Activated naive CD4-positive, alpha-beta T cell treated with anti-CD3 and anti-CD28 coated beads, Interleukin-2, amount 50 U/mL, for 16 hours (primary cell): Measurements from ENCODE around the gene EPN2.
"Not testable (repeated sequence)": the region's sequence is repeated elsewhere in the genome, so short reads cannot be mapped to it uniquely, and the experiment has no call there.

Experiments used
- DNase-seq: peaks from one replicate; pipeline ENCODE4 v3.0.0-alpha.2; 2020

EPN2 gene

DNA sequence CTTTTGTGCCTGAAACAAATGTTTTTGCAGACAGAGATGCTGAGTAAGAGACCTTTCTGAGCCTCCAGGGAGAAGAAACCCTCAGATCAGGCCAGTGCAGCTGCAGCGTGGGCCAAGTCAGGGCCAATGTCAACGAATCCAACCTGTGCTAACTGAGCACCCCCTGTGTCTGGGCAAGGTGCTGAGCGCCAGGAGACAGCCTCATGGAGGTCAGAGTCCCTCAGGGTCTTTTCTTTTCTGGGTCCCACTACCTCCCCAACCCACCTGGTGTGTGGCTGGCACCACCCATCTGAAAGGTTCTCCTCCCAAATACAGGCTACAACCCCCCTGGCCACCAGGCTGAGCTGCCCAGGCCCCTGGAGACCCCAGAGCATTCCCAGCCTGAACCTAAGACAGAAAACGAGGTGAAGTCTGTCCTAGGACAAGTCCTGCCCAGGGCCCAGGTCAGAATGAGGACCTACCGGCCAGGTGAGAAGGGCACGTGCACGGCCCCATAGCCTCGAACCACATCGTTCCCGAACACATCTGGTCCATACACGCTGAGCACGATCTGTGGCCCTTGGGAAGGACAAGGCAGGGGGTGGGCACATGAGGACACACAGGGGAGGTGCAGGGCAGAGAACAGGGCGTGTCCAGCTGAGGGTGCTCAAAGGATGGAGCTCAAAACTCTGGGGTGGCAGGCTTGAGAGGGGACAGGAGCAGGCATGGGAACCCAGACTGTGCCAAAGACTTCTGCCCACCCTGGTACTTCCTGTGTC lies 110.3 kb downstream of the EPN2 start:
- no peak for DNase-seq

DNA sequence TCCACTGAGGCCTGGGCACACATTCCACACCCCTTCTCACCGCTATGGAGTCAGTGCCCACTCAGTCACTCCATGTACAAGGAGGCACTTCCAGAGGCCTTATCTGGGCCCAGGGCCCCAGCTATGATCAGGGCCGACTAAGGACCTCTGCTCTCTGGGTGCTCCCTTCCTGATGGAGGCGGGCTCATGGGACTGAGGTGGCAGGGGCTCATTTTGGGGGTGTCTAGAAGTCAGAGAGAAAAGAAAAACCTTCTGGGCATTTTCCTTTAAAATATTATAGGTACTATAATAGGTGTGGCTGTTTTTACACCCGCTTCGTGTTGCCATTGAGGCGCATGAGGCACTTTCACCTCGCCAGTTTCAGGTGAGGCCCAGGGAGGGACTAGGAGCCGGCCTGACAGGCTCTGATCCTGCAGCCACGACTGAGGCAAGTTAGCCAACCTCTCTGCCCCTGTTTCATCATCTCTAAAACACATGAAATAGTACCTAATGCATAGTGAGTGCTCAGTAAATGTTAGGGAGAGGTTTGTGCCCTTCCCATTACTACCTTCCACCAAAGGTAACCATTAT lies 111.0 kb downstream of the EPN2 start:
- DNase-seq = no peak

DNA sequence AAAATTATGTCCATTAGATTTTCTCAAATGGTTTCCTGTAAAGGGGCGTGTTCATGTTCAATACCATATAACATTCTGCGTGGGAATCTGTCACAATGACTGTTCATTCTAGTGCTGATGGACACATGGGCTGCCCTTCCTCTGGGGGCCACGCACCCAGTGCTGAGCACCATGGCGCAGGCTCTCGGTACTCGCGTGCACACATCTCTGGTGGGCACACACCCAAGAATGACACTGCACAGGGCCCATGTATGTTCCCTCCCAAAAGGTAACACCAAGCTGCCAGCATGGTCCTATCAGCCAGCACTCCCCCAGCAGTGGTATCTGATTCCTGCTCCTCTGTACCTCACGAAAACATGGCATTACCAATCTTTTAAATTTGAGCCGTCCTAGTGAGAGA lies 111.6 kb downstream of the EPN2 start:
- DNase-seq = no peak

DNA sequence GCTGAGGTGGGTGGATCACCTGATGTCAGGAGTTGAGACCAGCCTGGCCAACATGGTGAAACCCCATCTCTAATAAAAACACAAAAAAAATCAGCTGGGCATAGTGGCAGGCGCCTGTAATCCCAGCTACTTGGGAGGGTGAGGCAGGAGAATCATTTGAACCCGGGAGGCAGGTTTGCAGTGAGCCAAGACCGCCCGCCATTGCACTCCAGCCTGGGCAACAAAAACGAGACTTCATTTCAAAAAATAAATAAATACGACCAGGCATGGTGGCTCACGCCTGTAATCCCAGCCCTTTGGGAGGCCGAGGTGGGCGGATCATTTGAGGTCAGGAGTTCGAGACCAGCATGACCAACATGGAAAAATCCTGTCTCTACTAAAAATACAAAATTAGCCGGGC lies 116.2 kb downstream of the EPN2 start:
- not testable (repeated sequence) for DNase-seq

DNA sequence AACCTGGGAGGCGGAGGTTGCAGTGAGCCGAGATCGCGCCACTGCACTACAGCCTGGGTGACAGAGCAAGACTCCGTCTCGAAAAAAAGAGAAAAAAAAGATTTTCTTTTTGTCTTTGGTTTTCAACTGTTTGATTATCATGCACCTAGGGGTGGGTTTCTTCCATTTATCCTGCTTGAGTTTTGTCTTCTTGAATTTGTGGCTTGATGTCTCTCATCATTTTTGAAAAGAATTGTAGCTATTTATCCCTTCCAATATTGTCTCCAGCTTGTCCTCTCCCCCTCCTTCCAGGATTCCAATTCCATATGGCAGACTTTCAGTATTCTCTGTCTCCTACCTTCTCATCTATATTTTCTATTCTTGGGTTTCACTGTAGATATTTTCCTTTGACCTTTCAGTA lies 117.6 kb downstream of the EPN2 start:
- no peak for DNase-seq

DNA sequence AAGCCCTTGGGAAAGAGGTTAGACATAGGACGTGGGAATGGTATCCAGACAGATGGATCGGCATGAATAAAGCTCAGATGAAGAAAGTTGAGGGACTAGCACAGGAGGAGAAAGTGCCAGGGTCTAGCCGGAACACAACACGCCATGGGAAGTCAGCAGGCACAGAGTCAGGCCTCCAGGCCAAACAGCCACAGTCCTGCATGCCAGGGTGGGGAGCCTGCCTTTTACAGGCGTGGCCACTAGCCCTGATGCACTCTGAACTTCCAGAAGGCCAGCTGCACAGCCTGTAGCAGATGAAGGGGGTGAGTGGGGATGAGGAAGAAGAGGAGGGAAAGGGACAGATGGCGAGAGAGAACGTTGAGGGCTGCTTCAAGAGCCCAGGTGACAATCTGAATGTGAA lies 120.2 kb downstream of the EPN2 start:
- DNase-seq = no peak

DNA sequence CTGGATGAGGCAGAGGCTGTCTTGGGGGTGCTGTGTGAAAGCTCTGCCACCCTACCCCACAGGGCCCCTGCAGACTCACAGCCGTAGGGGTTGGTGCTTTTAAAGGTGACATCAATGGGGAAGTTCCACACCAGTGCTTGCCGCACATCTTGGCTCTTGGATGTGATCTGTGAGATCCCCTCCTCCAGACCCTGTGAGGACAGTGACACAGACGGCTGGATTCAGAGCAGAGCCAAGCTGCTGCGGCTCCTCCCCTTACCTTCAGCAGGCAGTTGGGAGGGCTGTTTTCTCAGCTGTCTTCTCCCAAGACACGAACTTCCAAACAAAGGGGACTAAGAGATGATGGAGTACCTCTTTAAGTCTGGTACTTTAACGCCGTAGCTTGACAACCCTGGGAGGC lies 120.6 kb downstream of the EPN2 start:
- no peak for DNase-seq

DNA sequence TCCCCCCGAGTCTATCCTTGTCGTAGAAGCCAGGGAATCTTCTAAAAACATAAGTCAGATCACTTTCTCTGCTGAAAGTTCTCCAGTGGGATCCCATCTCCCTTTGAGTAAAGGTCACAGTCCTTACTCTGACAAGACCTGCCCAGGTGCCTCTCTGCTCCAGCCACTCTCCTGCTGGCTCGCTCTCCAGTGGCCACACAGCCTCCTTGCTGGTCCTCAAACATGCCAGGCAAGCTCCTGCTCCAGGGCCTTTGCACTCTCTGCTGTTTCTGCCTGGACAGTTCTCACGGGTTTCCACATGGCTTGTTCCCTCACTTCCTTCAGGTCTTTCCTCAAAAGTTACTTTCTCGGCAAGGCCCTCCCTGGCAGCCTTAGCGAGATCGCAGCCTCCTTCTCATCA lies 122.0 kb downstream of the EPN2 start:
- no peak for DNase-seq

DNA sequence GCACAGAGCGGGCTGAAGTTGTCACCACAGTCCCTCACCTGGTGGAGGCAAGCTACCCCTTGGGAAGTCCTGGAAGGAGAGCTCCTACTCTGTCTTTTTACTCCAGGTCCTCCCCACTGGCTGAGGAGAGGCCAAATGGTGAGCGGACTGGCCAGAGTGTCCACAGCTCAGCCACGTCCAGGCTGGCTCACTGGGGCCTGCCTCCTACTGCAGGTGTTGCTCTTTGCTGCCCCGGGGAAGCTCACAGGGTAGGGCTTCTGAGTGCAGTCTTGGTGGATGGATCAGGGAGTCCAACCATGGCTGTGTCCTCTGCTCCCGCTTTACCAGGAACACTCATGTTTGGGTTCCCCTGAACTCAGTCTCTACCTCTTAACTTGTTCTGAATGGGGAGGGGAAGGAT lies 122.7 kb downstream of the EPN2 start:
- DNase-seq = no peak

DNA sequence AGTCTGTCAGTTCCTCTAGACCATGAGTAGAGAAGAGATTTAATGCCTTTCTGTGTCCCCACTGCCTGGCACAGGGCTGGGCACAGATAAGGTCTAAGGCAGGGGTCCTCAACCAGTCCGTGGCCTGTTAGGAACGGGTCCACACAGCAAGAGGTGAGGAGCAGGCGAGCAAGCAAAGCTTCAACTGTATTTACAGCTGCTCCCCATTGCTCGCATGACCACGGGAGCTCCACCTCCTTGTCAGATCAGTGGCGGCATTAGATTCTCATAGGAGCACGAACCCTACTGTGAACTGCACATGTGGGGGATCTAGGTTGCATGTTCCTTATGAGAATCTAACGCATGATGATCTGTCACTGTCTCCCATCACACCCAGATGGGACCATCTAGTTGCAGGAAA lies 123.6 kb downstream of the EPN2 start:
- no peak for DNase-seq

DNA sequence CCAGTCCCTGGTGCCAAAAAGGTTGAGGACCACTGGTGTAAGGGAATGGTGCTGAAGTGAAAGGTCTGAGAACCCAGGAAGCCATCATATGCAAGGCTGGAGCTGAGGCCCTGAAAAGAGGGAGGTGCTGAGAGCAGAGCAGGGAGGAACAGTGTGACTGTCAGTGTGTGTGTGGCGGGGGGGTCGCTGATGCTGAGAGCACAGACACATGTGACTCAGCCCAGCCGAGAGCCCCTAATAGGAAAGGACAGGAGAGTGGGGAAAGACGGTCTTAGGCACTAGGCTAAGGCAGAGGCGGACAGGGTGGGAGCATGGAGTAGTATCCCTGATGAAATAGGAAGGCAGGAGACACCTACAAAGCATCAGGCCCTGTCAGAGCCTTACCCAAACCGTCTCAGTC lies 124.2 kb downstream of the EPN2 start:
- DNase-seq = no peak

DNA sequence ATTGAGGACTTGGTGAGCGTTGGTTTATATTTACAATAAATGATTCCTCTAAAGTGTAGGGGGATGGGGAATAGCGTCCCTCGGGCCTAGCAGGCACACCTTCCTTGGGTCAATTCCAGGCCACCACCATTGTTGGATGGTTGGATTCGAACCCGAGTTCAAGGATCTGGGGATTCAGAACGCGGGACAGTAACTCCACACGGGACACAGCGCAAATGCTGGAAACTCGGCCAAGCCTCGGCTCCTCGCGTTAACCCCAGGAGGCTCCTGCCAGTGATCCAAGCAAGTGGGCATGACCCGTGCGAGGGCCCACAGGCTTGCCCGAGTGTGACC lies 124.7 kb downstream of the EPN2 start:
- DNase-seq = no peak

DNA sequence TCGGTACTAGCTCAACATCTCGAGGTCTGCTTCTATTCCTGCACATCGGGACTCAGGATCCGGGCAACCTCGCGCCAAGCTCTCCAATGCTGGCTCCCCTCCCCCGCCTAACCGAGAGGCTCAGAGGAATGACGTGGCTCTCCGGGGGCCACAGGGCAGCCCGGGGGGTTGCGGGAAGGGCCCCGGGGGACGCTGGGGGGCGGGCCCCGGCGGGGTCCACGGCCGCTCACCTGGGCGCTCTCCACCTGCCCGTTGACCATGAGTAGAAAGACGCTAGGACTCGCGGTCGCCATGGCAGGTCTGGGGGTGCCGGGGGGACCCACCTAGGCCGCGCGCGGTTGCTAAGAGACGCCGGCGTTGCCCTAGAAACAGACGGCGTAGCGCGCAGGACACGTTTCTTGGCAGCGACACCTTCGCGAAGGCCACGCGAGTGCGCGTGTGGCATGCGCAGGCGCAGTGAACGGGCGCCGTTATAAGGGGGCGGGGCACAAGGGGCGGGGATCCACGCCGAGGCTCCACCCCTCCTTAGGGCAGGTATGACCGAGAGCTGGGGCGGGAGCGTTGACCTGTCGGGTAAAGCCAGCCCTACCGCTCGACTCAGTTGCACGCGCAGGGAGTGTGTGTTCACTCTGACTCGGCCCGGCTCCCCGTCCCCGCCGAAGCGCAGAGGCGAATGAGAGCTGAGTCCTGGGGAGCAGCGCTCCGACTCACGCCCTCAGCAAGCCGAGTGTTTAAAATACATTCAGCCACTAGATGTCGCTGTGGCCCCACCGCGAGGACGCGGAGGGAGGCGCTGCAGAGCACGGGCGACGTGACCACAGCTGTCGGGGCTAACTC lies 125.3 kb downstream of the EPN2 start, which contains the start of gene B9D1:
Gene B9D1 (minus strand): TSS at position 447 of the 837 bp plus-strand sequence. CDS start 154 bp downstream, at position 293.
- peak; percentile 89 for DNase-seq

DNA sequence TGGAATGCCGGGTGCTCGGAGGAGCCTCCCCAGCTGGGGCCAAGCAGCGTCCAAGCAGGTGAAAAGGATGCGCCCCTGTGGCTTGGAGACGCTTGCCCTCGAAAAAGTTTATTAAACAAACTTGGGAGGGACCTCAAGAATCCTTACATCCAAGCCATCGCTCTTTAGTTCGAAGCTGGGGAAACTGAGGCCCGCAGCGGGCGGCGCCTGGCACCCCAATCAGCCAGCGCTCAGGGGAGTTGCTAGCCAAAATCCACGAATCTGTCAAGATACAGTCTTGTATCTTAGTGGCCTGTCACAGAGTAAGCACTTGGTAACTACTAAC lies 125.9 kb downstream of the EPN2 start:
- DNase-seq = no peak

DNA sequence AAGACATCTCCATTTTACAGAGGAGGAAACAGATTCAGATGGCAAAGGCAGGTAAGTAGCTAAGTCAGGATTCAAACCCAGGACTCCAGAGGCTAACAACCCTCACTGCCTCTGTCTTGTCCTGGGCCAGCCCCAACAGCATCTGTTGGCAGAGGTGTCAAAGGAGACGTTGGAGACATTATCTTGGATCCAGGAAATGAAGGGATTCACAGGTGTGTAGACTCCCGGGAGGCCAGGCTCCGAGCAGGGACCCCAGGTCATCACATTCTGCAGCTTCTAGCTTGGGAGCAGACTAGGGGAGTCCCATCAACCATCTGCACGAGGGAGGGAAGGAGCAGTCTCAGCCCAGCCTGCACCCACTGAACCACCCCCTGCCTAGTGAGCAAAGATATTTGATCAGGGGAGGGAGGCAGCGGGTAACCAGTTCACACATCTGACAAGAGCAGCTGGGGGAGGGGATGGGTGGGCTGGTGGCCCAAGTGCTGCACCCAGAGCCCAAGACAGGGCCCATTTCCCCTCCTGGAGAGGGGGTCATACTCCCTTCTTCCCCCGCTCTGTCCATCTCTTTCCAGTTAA lies 126.4 kb downstream of the EPN2 start:
- DNase-seq = no peak

DNA sequence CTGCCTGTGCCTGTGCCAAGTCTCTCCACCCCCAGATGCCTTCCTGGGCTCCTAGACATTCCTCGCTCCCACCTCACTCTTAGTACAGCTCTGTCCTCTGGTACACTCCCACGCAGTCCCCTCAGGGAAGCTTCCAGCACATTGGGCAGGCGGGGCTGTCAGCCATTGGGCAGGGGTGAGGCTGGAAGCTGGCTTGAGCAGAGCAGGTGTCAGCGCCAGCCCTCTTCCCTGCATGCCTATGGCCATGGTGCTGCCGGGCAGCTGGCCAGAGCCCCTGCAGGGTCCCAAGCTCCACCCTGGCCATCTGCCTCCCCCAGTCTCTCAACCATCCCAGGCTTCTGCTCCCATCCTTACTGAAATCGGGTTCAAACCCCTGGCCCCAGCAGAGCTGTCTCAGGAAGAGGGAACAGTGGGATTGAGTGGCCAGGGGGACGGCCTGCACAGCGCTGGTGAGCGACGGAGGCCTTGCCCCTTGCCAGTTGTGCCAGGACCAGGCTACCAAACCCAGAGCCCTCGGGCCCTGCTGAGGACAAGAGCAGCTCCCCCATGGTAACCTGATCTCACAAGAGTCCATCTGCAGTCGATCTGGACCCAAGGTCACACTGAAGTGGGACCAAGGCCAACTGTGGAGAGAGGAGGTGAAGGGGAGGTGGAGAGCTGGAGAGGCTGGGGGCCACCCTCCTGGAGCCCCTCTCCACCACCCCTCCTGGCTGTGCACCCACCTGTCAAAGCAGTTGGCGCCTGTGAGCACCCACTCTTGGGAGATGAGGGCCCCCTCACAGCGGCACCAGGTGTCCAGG lies 127.7 kb downstream of the EPN2 start:
- no peak for DNase-seq

DNA sequence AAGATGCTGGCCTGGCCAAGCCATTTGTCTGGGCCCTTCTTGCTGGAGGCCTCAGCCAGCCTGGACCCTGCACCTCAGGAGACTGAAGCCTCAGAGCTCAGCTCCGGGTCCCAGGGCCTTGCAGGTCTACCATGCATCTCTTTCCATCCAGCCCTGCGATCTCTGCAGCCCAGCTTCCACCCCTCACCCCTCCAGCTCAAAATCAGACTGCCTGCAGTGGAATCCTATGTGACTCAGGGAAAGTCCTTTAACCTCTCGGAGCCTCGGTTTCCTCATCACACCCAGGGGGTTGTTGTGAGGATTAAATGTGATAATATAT lies 128.3 kb downstream of the EPN2 start:
- DNase-seq = no peak

DNA sequence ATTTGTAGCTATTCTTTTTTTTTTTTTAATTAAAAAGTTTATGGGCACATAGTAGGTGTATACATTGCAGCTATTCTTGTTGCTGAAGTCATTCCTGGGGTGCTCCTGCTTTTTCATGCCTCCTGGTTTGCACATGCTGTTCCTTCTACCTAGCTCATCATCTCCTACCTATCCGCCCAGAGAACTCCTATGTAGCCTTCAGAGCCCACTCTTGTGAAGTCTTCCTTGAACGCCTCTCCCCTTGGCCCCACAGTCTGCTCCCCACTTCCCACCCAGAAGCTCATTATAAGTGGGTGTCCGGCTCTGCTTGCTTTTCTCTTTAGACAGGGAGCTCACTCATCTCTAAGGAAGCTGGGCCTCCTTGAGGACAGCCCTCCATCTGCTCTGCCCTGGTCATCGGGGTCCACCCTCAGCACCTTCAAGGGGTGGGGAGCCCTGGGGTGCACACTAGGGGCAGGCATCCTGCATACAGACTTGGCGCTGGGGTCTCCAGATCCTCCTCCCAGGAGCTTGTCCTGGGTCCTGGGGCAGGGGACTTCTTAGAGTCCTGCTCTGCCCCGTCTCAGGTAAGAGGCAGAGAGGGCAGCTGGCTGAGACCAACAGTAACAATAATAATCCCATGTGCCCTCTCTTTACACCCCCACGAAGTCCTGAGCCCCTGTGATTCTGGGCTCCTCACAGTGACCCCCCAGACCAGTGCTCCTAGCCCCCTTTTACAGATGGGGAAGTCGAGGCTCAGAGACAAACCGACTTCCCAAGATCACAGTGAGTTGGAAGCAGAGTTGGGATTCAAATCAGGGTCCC lies 128.9 kb downstream of the EPN2 start:
- DNase-seq = no peak

DNA sequence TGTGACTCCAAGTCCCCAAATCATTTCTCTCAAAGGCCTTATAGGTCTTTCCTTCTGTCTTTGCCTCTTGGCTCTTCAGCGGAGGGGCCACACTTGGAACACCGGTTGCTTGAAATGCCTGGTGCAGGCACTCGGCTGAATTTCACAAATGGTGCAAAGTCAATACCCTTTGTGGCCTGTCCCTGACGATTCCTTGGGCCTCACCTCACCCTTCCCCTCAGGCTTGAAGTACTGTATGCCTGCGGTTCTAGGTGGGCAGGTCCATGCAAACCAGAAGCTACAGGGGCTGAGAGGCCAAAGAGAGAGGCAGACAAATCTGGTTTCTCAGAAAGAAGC lies 129.4 kb downstream of the EPN2 start:
- DNase-seq = no peak

DNA sequence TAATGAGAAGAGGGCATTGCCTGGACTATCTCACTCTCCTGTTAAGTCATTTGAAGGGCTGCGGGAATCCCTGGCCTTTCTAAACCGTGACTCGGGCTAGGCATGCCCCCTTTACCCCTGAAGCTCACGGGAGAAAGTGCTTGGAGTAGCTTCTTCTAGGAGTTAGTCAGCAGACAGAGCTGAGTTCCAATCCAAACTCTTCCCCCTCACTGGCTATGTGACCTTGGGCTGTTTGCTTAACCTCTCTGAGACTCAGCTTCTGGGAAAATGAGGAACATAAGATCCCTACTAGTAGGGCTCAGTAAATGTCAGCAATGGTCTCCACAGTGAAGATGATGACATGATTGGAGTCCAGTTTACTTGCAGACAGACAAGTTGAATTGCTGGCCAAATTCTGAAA lies 131.1 kb downstream of the EPN2 start:
- DNase-seq = no peak

DNA sequence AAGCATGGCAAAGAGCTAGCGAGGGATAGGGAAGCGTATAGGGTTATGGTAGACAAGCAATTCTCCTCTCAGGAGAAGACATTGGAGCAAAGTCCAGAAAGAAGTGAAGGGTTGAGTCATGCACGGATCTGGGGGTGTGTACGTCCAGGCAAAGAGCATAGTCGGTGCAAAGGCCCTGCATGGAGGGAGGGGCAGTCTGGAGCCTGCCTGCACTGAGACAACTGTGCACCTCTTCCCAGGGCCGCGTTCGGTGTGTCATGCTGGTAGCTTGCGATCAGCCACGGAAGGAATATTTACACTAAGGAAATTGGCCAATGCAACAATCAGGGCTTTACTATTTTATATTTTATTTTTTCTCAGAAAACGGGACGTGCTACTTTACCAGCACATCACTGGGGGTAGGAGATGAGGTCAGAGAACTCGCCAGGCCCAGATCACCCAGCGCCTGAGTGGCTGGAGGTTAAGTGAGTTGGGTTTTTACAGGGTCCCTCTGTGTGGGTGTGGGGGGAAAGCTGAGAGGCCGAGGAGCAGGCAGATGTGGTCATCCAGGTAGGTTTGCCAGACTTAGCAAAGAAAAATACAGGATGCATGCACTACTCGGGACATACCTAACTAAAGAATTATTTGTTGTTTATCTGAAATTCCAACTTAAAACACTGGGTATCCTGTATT lies 132.1 kb downstream of the EPN2 start:
- DNase-seq = no peak
